HG03175 (cell line): ENCODE data around the gene FRAT1.

Experiments
- ATAC-seq: cut with Tn5 transposase; IDR thresholded peaks from one replicate; pipeline ENCODE4 v1.9.1; 2021; ENCODE audit warnings: mild to moderate bottlenecking, moderate library complexity; ENCODE audit not compliant: unreplicated experiment

The FRAT1 gene

DNA sequence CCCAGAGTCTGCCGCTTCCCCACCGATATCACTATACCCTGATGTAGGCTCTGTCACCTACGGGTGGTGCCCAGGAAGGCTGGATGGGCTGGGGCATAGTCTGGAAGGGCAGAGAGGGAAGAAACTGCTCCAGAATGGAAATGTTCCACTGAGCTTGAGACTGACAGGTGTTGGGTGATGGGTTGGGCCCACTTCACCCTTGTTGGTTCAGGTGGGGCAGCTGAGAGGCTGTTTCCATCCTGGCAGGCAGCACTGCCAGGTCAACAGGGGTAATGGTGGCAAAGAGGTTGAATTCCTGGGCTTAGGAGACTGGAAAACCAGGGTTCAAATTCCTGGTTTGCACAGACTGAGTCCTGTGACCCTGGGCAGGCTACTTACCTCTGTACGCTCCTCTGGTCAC lies 44.0 kb downstream of the FRAT1 start:
- ATAC-seq = no peak

DNA sequence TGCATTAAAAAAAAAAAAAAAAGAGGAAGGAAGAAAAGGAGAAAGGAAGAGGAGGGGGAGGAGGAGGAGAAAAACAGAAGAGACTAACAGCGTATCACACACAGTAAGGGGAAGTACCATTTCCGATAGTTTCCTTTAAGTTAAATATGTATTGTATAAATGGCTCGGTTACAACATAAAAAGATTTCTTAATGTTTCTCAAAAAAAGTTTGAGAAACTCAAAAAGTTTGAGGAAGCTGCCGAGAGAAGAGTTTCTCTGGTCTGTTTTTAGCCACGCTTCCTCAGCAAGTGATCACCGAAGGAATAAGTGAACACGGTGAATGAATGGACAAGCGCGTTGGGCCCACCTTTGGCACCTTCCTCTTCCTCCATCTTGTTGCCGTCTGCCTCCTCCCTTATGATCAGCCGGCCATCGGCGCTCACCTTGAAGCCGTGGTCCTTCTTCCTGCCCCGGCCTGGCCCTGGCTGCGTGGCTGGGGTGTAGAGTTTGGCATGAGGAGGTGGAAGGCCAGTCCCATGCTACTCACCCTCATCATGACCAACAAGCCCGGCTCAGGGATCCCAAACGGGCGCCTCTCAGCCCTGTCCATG lies 46.8 kb downstream of the FRAT1 start:
- no peak for ATAC-seq

GRCh38 chr10:97366572-97366971 lies 47.5 kb downstream of the FRAT1 start:
- no peak for ATAC-seq

GRCh38 chr10:97367126-97367649 lies 48.1 kb downstream of the FRAT1 start:
- ATAC-seq = no peak
